CD14-positive monocyte (primary cell): ENCODE data around the gene ZMYND15. TPM values are rescaled to one million over a fixed set of nuclear protein-coding genes. Genes with fewer than 3 reads are reported as not detected.

Experiments
- DNase-seq, 3 donors: peaks; one replicate each; pipeline ENCODE4 v3.0.0-alpha.2; 2011 to 2022
- H2AFZ ChIP-seq: 2 replicates; pipeline ENCODE4 v1.6.0; 2012; ENCODE audit warnings: mild to moderate bottlenecking, low read depth, low read length, inconsistent platforms; ENCODE audit not compliant: insufficient read depth, poor library complexity, severe bottlenecking
- H3K27ac ChIP-seq, 2 donors: 1 replicate in 1 of 2; 2 replicates in 1 of 2; pipeline ENCODE4 v1.5.1; 2012 to 2013; ENCODE audit warnings: low read length in 2 of 2, control low read depth in 1 of 2, inconsistent platforms in 1 of 2, low read depth in 1 of 2, mild to moderate bottlenecking in 1 of 2
- H3K27me3 ChIP-seq, 2 donors: one replicate each; pipeline versions ENCODE4 v1.6.0 to v1.6.1; 2011 to 2013; ENCODE audit warnings: low read length in 2 of 2; ENCODE audit not compliant: control insufficient read depth in 2 of 2, insufficient read depth in 2 of 2
- H3K36me3 ChIP-seq, 2 donors: replicated peaks in 1 of 2; 1 replicate in 1 of 2; 2 replicates in 1 of 2; pipeline versions ENCODE4 v1.5.1 to v1.6.1; 2012 to 2013; ENCODE audit warnings: low read length in 2 of 2, control low read depth in 1 of 2, inconsistent platforms in 1 of 2, mild to moderate bottlenecking in 1 of 2; ENCODE audit not compliant: insufficient read depth in 2 of 2, control insufficient read depth in 1 of 2
- H3K4me1 ChIP-seq, 2 donors: 1 replicate in 1 of 2; 2 replicates in 1 of 2; pipeline versions ENCODE4 v1.5.1 to v1.6.1; 2012 to 2013; ENCODE audit warnings: low read length in 2 of 2, control low read depth in 1 of 2, inconsistent platforms in 1 of 2, mild to moderate bottlenecking in 1 of 2, moderate library complexity in 1 of 2; ENCODE audit not compliant: insufficient read depth in 2 of 2, control insufficient read depth in 1 of 2
- H3K4me2 ChIP-seq: replicated peaks from 2 replicates; pipeline ENCODE3; 2012; ENCODE audit warnings: low read length, moderate library complexity, mild to moderate bottlenecking; ENCODE audit not compliant: poor library complexity, severe bottlenecking; ENCODE audit errors: extremely low read depth
- H3K4me3 ChIP-seq, 3 experiments: fragments of 200-600 bp in 1 of 3; sonication (generic) in 1 of 3; replicated peaks in 1 of 3; 1 replicate in 2 of 3; 2 replicates in 1 of 3; pipeline ENCODE4 v1.5.1; 2011 to 2013; ENCODE audit warnings: low read length in 3 of 3, mild to moderate bottlenecking in 3 of 3, control low read depth in 2 of 3, low read depth in 2 of 3, inconsistent platforms in 1 of 3, moderate library complexity in 1 of 3
- H3K79me2 ChIP-seq: 2 replicates; pipeline ENCODE4 v1.6.0; 2012; ENCODE audit warnings: mild to moderate bottlenecking, control low read depth, inconsistent platforms, low read length, moderate library complexity; ENCODE audit not compliant: insufficient read depth
- H3K9ac ChIP-seq: 2 replicates; pipeline ENCODE4 v1.6.0; 2017; ENCODE audit warnings: low read length, mild to moderate bottlenecking; ENCODE audit not compliant: insufficient read depth, poor library complexity, severe bottlenecking
- H3K9me3 ChIP-seq, 2 donors: replicated peaks in 1 of 2; 1 replicate in 1 of 2; 2 replicates in 1 of 2; pipeline versions ENCODE4 v1.5.1 to v1.6.1; 2012 to 2013; ENCODE audit warnings: low read length in 2 of 2, control low read depth in 1 of 2; ENCODE audit not compliant: control insufficient read depth in 1 of 2, insufficient read depth in 1 of 2
- H4K20me1 ChIP-seq: 2 replicates; pipeline ENCODE4 v1.6.0; 2012; ENCODE audit warnings: mild to moderate bottlenecking, low read length, control low read depth, moderate library complexity; ENCODE audit not compliant: insufficient read depth
- H3K27ac Mint-ChIP-seq, 7 donors: one replicate each; pipeline ENCODE4 v1.8.0; 2020; ENCODE audit warnings: mild to moderate bottlenecking in 7 of 7, mixed read lengths in 7 of 7, moderate library complexity in 6 of 7, inconsistent platforms in 2 of 7
- H3K27me3 Mint-ChIP-seq, 3 donors: one replicate each; pipeline ENCODE4 v1.8.0; 2021 to 2022; ENCODE audit warnings: low read depth in 3 of 3, mild to moderate bottlenecking in 3 of 3, mixed read lengths in 3 of 3, moderate library complexity in 3 of 3, inconsistent platforms in 1 of 3
- H3K36me3 Mint-ChIP-seq, 2 donors: one replicate each; pipeline ENCODE4 v1.8.0; 2020; ENCODE audit warnings: mixed read lengths in 2 of 2, inconsistent platforms in 1 of 2, mild to moderate bottlenecking in 1 of 2
- H3K4me1 Mint-ChIP-seq: one replicate; pipeline ENCODE4 v1.8.0; 2020; ENCODE audit warnings: mild to moderate bottlenecking, mixed read lengths
- H3K4me3 Mint-ChIP-seq, 2 donors: one replicate each; pipeline ENCODE4 v1.8.0; 2020; ENCODE audit warnings: mild to moderate bottlenecking in 2 of 2, mixed read lengths in 2 of 2, moderate library complexity in 1 of 2
- H3K9me3 Mint-ChIP-seq, 7 donors: one replicate each; pipeline ENCODE4 v1.8.0; 2020 to 2022; ENCODE audit warnings: mixed read lengths in 7 of 7, mild to moderate bottlenecking in 6 of 7, moderate library complexity in 6 of 7, inconsistent platforms in 2 of 7
- CTCF ChIP-seq: fragments of 200-600 bp; IDR thresholded peaks from one replicate; pipeline ENCODE4 v1.8.0; 2022; ENCODE audit warnings: antibody characterized with exemption, mild to moderate bottlenecking
- WGBS: methylation state at CpG from one replicate; pipeline ENCODE4 v1.1.5; 2013; ENCODE audit warnings: missing lambda C conversion rate; ENCODE audit not compliant: insufficient coverage; 5-methylcytosine and 5-hydroxymethylcytosine counted together
- intact Hi-C, 2 donors: fragments of 100-400 bp; cut with micrococcal nuclease; formaldehyde crosslinking; loops; one replicate each; pipeline versions ENCODE4 v1.15.0 to v1.15.1; 2023
- polyA plus RNA-seq, 3 donors: library from polyadenylated mRNA; depleted of rRNA in 1 of 3; unstranded in 2 of 3; stranded (reverse) in 1 of 3; fragments of 300-500 nt in 2 of 3; fragments of >200 nt in 1 of 3; fragmentation: Illumina TruSeq in 2 of 3; gene quantifications; 1 replicate in 2 of 3; 2 replicates in 1 of 3; pipeline ENCODE4 v1.2.3, GENCODE V29; 2012 to 2021

Gene ZMYND15
- polyA plus RNA-seq, 3 donors, result 0.97 to 13.6 (median 1.2) TPM

- Mint-ChIP-seq H3K9me3 (peaks cover 0 to 32% (median 6%) of the 10 kb centered on the region in 7 donors), H3K36me3 (peaks cover 10 to 18% of the 10 kb centered on the region in 2 donors), H3K27me3 (peaks cover 60 to 79% (median 76%) of the 10 kb centered on the region in 3 donors), H3K4me3 (peak within 1 kb of the TSS; percentile 85 to 89), H3K27ac (peak within 1 kb of the TSS; percentile 15 to 84 (median 60)), H3K4me1 (peaks cover 48% of the 10 kb centered on the region)
- peaks cover 40 to 49% of the 10 kb centered on the region in 2 donors for H3K4me1 ChIP-seq
- no peaks in the 10 kb centered on the region for H3K36me3 ChIP-seq
- peaks cover 32 to 62% of the 10 kb centered on the region in 2 donors for H3K27me3 ChIP-seq
- H3K4me3 ChIP-seq, result peak within 1 kb of the TSS; percentile 45 to 76 (median 49)
- peak within 1 kb of the TSS; percentile 59 for H2AFZ ChIP-seq
- H3K9ac ChIP-seq, result peak within 1 kb of the TSS; percentile 88
- peaks cover 3% of the 10 kb centered on the region for H4K20me1 ChIP-seq
- no peak for DNase-seq
- peak within 1 kb of the TSS; percentile 7 to 91 for H3K27ac ChIP-seq
- peak within 1 kb of the TSS; percentile 79 for H3K4me2 ChIP-seq
- H3K79me2 ChIP-seq, result no peaks in the 10 kb centered on the region
- TF ChIP-seq CTCF, result no peak
- intact Hi-C loops, result loop anchor here (2.0 to 5.0 kb wide), 2 partner anchors 20 to 98 kb away; no protein-coding TSS in a partner anchor
- peaks cover 0 to 11% of the 10 kb centered on the region in 2 donors for H3K9me3 ChIP-seq
- WGBS, result 32% methylated on average over 58 of the region's 62 CpGs
Observed at GRCh38 chr17:4788807-4789700, 49.4 kb downstream of the ZMYND15 start, which contains the start of gene GLTPD2. GLTPD2 (plus strand) TSS chr17:4788964; CDS start chr17:4789012, 48 bp downstream.

- WGBS, result 0% methylated on average over 23 of the region's 25 CpGs
- H3K9me3 ChIP-seq, result peaks cover 0 to 11% of the 10 kb centered on the region in 2 donors
- Mint-ChIP-seq H3K9me3 (peaks cover 0 to 28% (median 6%) of the 10 kb centered on the region in 7 donors), H3K27ac (peak overlapping the region; percentile 15 to 84 (median 58)), H3K4me3 (peak overlapping the region; percentile 85 to 89), H3K36me3 (peaks cover 10 to 18% of the 10 kb centered on the region in 2 donors), H3K4me1 (peaks cover 47% of the 10 kb centered on the region), H3K27me3 (peaks cover 55 to 75% (median 70%) of the 10 kb centered on the region in 3 donors)
- peaks cover 40 to 49% of the 10 kb centered on the region in 2 donors for H3K4me1 ChIP-seq
- H3K9ac ChIP-seq, result peak overlapping the region; percentile 88
- peak overlapping the region; percentile 59 for H2AFZ ChIP-seq
- H3K36me3 ChIP-seq, result no peaks in the 10 kb centered on the region
- TF ChIP-seq CTCF, result no peak
- H3K27me3 ChIP-seq, result peaks cover 28 to 57% of the 10 kb centered on the region in 2 donors
- peaks cover 3% of the 10 kb centered on the region for H4K20me1 ChIP-seq
- H3K79me2 ChIP-seq, result no peaks in the 10 kb centered on the region
- DNase-seq, result peak in 1 of 3 donors; percentile 5
- intact Hi-C loops, result loop anchor here (2.0 to 5.0 kb wide), 2 partner anchors 21 to 98 kb away; no protein-coding TSS in a partner anchor
- H3K4me3 ChIP-seq, result peak overlapping the region; percentile 45 to 76 (median 49)
- H3K27ac ChIP-seq, result peak overlapping the region; percentile 7 to 91
- peak overlapping the region; percentile 79 for H3K4me2 ChIP-seq
Observed at GRCh38 chr17:4789701-4789950, 50.0 kb downstream of the ZMYND15 start.
